ENCODE results near the gene ATPAF2. TPM values are rescaled to one million over a fixed set of nuclear protein-coding genes. Genes with fewer than 3 reads are reported as not detected.

Gene ATPAF2
- total RNA-seq (2014; rRNA removed; shearing (Covaris generic)), result 8.0 and 8.4 TPM in 2 replicates
- 21.5 and 29.9 TPM in 2 replicates for polyA plus RNA-seq (2014; cell fraction: nucleus; rRNA removed)

DNA sequence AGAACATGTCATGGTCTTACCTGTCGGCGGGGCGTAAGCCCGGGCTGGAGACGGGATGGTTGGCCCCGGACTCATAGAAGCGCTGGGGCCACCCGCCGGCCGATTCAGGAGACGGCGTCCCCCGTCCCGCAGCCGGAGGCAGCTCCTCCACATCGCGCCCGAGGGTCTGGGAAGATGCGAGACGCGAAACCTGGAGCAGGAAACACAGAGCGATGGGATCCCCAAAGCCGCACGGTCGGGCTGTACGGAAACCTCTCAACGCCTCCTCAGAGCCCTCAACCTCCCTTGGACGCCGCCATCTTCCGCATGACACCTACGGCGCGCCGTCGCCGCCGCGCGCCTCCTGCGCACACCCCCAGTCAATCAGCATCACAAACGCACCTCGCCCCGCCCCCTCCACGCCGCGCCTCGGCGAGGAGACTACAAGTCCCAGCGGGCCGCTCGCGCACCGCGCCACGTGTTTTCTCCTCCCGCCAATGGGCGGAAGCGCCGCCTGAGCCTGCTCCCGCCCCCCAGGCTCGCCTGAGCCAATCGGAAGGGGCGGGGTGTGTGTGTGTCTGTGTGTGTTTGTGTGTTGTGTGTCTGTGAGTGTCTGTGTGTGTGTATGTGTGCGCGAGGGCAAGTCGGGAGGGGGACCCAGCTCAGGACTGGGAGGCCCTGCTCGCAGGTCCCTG lies at the start of gene ATPAF2, which contains the start of gene GID4:
Gene ATPAF2, minus strand, starts transcription at position 308 of the 674 bp plus-strand sequence. Its CDS starts 155 bp downstream, at position 153.
Gene GID4, plus strand, starts transcription at position 548 of the 674 bp plus-strand sequence. Its CDS starts 57 bp downstream, at position 605.
- peak; percentile 98 for DNase-seq (ENCODE audit: extremely low read depth, low read depth)

GRCh38 chr17:18087610-18088491 lies 48.9 kb upstream of the ATPAF2 start, which contains the start of gene DRG2:
TSS of gene DRG2 (plus strand) at chr17:18087948. CDS start at chr17:18088024, 76 bp downstream.
- peak; percentile 87 for DNase-seq (ENCODE audit: extremely low read depth, low read depth)

GRCh38 chr17:18084256-18084655 lies 45.3 kb upstream of the ATPAF2 start:
- no peak for DNase-seq (ENCODE audit: extremely low read depth, low read depth)

- no peak for DNase-seq (ENCODE audit: extremely low read depth, low read depth)
Observed at GRCh38 chr17:18079543-18079942, 40.6 kb upstream of the ATPAF2 start.

DNA sequence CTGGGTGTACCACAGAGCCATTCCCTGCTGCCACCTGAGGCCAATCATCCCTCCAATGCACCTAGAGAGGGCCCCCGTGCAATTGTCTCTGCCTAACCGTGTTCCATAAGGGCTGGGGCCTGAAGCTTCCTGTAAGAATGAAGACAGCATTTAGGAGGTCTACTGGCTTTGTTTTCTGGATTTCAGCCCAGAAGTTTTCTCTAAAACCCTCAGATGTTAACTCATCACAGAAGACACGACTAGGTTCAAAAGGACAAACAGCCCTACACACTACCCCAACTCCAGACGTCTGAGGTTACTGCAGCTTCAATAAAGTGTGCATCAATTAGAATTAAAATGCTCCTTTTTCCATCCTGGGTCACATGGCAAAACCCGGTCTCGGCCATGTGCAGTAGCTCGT lies 38.0 kb upstream of the ATPAF2 start:
- DNase-seq (ENCODE audit: extremely low read depth, low read depth), result no peak

- no peak for DNase-seq (ENCODE audit: extremely low read depth, low read depth)
Observed at GRCh38 chr17:18074566-18075272, 35.8 kb upstream of the ATPAF2 start.

GRCh38 chr17:18071751-18072150 lies 32.8 kb upstream of the ATPAF2 start:
- no peak for DNase-seq (ENCODE audit: extremely low read depth, low read depth)

- DNase-seq (ENCODE audit: extremely low read depth, low read depth), result no peak
Observed at GRCh38 chr17:18070861-18071340, 31.9 kb upstream of the ATPAF2 start.

GRCh38 chr17:18069101-18069500 lies 30.1 kb upstream of the ATPAF2 start:
- DNase-seq (ENCODE audit: extremely low read depth, low read depth), result no peak

DNA sequence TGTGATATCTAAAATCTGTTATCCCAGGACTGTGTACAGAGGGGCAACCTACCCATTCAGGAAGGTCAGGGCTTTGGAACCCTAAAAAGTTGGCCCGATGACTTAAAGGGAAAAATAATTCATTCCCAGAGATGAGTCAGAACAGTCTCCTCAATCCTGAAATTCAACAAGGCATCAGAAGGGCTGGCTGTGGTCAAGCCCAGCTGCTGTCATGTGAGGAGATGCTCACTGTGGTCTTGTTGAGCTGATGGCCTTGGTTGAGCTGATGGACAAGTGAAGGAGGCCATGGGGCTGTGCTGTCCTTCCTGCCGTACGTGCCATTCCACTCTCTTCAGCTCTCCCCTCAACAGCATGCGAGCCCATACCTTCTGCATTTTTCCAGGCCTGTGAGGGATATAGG lies 27.9 kb upstream of the ATPAF2 start:
- DNase-seq (ENCODE audit: extremely low read depth, low read depth), result no peak

DNA sequence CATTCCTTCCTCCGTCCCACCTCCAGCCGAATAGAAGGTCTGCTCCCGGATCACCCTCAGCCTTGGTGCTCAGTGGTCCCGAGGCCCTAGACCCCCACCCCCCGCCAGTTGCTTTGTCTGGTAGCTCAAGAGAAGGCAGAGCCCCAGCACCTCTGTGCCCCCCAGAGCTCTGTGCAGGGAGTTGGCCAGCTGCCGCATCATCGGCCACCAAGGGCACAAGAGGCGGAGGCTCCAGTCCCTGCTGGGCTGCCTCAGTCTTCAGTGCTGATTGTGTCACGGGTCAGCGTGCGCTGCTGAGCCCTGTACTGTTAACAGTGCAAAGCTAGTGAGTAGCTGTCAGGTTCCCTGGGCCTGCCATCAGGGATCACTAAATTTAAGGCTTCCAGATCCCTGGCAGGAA lies 26.6 kb upstream of the ATPAF2 start:
- no peak for DNase-seq (ENCODE audit: extremely low read depth, low read depth)

GRCh38 chr17:18064053-18064452 lies 25.1 kb upstream of the ATPAF2 start:
- DNase-seq (ENCODE audit: extremely low read depth, low read depth), result no peak

- DNase-seq (ENCODE audit: extremely low read depth, low read depth), result no peak
Observed at GRCh38 chr17:18059283-18059682, 20.3 kb upstream of the ATPAF2 start.

- no peak for DNase-seq (ENCODE audit: extremely low read depth, low read depth)
Observed at GRCh38 chr17:18056214-18056613, 17.2 kb upstream of the ATPAF2 start.

GRCh38 chr17:18055597-18055996 lies 16.6 kb upstream of the ATPAF2 start:
- no peak for DNase-seq (ENCODE audit: extremely low read depth, low read depth)

GRCh38 chr17:18045691-18046350 lies 6.9 kb upstream of the ATPAF2 start:
- no peak for DNase-seq (ENCODE audit: extremely low read depth, low read depth)

GRCh38 chr17:18044609-18045008 lies 5.6 kb upstream of the ATPAF2 start:
- DNase-seq (ENCODE audit: extremely low read depth, low read depth), result no peak

- DNase-seq (ENCODE audit: extremely low read depth, low read depth), result no peak
Observed at GRCh38 chr17:18043491-18043890, 4.5 kb upstream of the ATPAF2 start.

DNA sequence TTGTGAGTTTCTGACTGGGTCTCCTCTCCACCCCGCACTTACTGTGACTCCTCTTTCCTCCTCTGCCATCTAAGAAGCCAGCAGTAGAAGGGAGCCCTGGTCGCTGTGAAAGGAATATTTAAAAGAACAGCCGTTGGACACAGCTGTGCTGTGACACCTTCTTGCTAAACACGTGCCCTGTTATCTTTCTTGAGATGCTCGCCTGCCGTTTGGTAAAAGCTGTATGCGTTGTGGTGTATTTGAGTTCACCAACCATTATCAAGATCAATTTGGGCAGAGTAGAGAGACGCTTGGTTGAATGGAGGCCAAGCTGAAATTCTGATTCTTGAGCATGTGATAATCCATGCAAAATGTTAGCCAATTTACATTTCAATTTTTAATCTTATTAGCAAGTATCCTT lies 4.0 kb upstream of the ATPAF2 start:
- no peak for DNase-seq (ENCODE audit: extremely low read depth, low read depth)

- DNase-seq (ENCODE audit: extremely low read depth, low read depth), result no peak
Observed at GRCh38 chr17:18041776-18042175, 2.8 kb upstream of the ATPAF2 start.
